ENCODE measurements around the gene CRABP1. TPM values are rescaled to one million over a fixed set of nuclear protein-coding genes. Genes with fewer than 3 reads are reported as not detected.

Gene CRABP1
- polyA plus RNA-seq, 2 of the 4 experiments (the other 2 are of a cell fraction) = 0.57 to 1.1 TPM

- Histone ChIP-seq H3K4me1 (no peaks in the 10 kb centered on the region; the same call in 2 of the 3 replicates), H3K9me3 (no peaks in the 10 kb centered on the region), H3K27ac (no peak overlapping the region), H3K4me3 (no peak overlapping the region), H3K4me2 (no peak overlapping the region)
- ChIA-PET POLR2A (no interaction called here), CTCF (interaction anchor here (1.2 to 1.9 kb wide), 5 partner anchors 9 to 184 kb away, joined by 3 to 9 read pairs (median 3); no protein-coding TSS in a partner anchor)
- ATAC-seq (no peak), FAIRE-seq (no peak), DNase-seq (ENCODE audit: low read depth in 1 of 2, low spot score in 1 of 2) (no peak)
- 91% methylated on average over 1 of the region's 1 CpG for WGBS (ENCODE audit: missing lambda C conversion rate)
- no peak for TF ChIP-seq HDAC2 (IDR thresholded peaks at IDR 0.05)
- TF ChIP-seq USF2 (IDR thresholded peaks at IDR 0.05) = no peak
- TF ChIP-seq JUN (IDR thresholded peaks at IDR 0.05) = no peak
- no peak for TF ChIP-seq EP300 (IDR thresholded peaks at IDR 0.05)
- TF ChIP-seq FOSL2 (IDR thresholded peaks at IDR 0.05) = no peak
- no peak for TF ChIP-seq FOSL2 (CRISPR knock-in tag; IDR thresholded peaks at IDR 0.05)
- TF ChIP-seq NR3C1 (IDR thresholded peaks at IDR 0.05) = no peak
- TF ChIP-seq HMGXB4 (CRISPR knock-in tag; IDR thresholded peaks at IDR 0.05; ENCODE audit: borderline replicate concordance) = no peak
Observed at GRCh38 chr15:78292219-78292618, 47.9 kb upstream of the CRABP1 start.

GRCh38 chr15:78299101-78299930, 40.8 kb upstream of the CRABP1 start, which contains the start of gene SKIC8:
SKIC8 (minus strand) TSS chr15:78299609; CDS start chr15:78295686, 3,923 bp downstream.
- TF ChIP-seq HOXA7 (CRISPR knock-in tag; IDR thresholded peaks at IDR 0.05) (0 out of 2 replicates have a peak, but pooled peaks have one; percentile 24), GATA3 (IDR thresholded peaks at IDR 0.05; ENCODE audit: borderline replicate concordance) (peak; percentile 38; the same call in 1 of the 2 replicates), FOSB (CRISPR knock-in tag; IDR thresholded peaks at IDR 0.05) (peak; percentile 49; the same call in 1 of the 2 replicates), MAX (IDR thresholded peaks at IDR 0.05) (peak; percentile 90), REST (IDR thresholded peaks at IDR 0.05) (0 out of 2 replicates have a peak, but pooled peaks have one; percentile 17), CEBPB (IDR thresholded peaks at IDR 0.05) (peak; percentile 74 to 80), CBX8 (IDR thresholded peaks at IDR 0.05) (no peak), E2F6 (IDR thresholded peaks at IDR 0.05; ENCODE audit: borderline replicate concordance, low read depth) (peak; percentile 45), PBX3 (IDR thresholded peaks at IDR 0.05) (0 out of 2 replicates have a peak, but pooled peaks have one; percentile 17), RAD21 (conservative IDR thresholded peaks at IDR 0.05 in 1 of 2, IDR thresholded peaks at IDR 0.05 in 1 of 2) (no peak), KDM5A (IDR thresholded peaks at IDR 0.05) (peak; percentile 91), POLR2AphosphoS2 (conservative IDR thresholded peaks at IDR 0.05; ENCODE audit: low read length) (no peak), MYC (IDR thresholded peaks at IDR 0.05; ENCODE audit: borderline replicate concordance, low read length) (0 out of 2 replicates have a peak, but pooled peaks have one; percentile 14), JUN (IDR thresholded peaks at IDR 0.05) (peak; percentile 76 to 90), FOSL2 (IDR thresholded peaks at IDR 0.05) (no peak), FOSL2 (CRISPR knock-in tag; IDR thresholded peaks at IDR 0.05) (0 out of 2 replicates have a peak, but pooled peaks have one; percentile 9), PHF8 (IDR thresholded peaks at IDR 0.05; ENCODE audit: borderline replicate concordance, low read depth) (peak; percentile 95), POLR2A (IDR thresholded peaks at IDR 0.05; ENCODE audit: low read length) (peak; percentile 97), SMC3 (IDR thresholded peaks at IDR 0.05) (no peak), BCL3 (IDR thresholded peaks at IDR 0.05) (peak; percentile 72; the same call in 2 of the 3 replicates)
- ATAC-seq (peak; percentile 95 to 98), DNase-seq (ENCODE audit: low read depth in 1 of 2, low spot score in 1 of 2) (peak; percentile 95 to 97), FAIRE-seq (peak; percentile 59)
- Histone ChIP-seq H3K4me2 (peak within 1 kb of the TSS; percentile 80), H3K27ac (peak within 1 kb of the TSS; percentile 77 to 88), H3K9me3 (no peaks in the 10 kb centered on the region), H3K4me3 (peak within 1 kb of the TSS; percentile 79), H3K4me1 (peaks cover 25% of the 10 kb centered on the region)
- ChIA-PET POLR2A (interaction anchor here (0.5 to 1.8 kb wide), 47 partner anchors 9 to 1012 kb away, joined by 3 to 32 read pairs (median 4); partner anchors contain the start of genes ADAMTS7, CHRNA5, IDH3A and IREB2), CTCF (interaction anchor here (0.6 to 4.1 kb wide), 19 partner anchors 8 to 1801 kb away, joined by 3 to 35 read pairs (median 4); partner anchors contain the start of gene CIB2)
- WGBS (ENCODE audit: missing lambda C conversion rate) = under 1% methylated on average over 39 of the region's 55 CpGs
